ENCODE data around the gene KDM3A.
"Not testable (repeated sequence)": the region's sequence is repeated elsewhere in the genome, so short reads cannot be mapped to it uniquely, and the experiment has no call there.

Gene KDM3A

DNA sequence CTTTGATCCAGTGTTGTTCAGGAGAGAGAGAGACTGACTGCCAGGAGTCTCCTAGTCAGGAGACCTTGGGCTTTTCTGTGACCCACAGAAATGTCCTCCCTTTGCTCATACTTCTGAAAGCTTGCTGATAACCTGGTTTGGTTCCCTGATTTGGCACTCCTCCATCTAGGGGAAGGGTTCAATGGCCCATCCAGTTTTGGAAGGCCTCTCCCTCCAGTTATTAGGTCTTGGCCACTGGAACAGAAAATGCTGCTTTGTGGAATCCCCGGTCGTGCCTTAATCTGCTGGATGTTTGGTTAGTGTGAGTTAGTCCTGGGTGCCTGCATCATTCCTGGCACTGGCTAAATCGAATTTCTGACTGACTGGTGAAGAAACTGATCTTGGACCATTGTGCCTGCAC, 35.7 kb downstream of the KDM3A start:
- no peak for DNase-seq (ENCODE audit: low spot score)

DNA sequence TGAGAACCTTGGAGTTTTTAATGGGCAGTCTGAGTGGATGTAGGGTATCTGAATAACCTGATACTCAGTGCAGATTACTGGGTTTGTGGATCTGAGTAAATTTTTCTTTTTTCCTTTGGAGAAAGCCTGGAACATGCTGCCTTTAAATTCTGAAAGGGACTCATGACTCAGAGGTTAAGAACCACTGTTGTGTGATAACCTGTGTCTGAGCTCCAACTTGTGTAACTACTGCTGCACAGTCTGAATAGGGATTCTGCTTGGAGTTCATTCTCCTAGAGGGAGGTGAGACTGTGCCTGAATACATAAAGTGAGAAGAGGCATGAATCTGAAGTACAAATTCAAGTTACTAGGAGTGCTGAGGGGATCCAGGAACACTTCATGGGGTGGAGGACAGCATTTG, 36.2 kb downstream of the KDM3A start:
- no peak for DNase-seq (ENCODE audit: low spot score)

DNA sequence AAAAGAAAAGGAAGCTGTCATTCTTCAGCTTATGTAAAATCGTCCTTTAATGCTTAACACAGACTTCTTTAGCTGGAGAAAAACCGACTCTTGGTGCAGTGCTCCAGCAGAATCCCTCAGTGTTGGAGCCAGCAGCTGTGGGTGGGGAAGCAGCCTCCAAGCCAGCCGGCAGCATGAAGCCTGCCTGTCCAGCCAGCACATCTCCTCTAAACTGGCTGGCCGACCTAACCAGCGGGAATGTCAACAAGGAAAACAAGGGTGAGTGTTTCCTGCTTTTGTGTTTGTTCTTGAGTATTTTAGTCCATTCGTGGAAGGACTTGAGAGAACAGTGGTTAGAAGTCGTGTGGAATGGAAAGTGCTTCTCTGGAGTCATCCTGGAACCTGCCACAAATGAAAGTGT, 38.9 kb downstream of the KDM3A start:
- no peak for DNase-seq (ENCODE audit: low spot score)

DNA sequence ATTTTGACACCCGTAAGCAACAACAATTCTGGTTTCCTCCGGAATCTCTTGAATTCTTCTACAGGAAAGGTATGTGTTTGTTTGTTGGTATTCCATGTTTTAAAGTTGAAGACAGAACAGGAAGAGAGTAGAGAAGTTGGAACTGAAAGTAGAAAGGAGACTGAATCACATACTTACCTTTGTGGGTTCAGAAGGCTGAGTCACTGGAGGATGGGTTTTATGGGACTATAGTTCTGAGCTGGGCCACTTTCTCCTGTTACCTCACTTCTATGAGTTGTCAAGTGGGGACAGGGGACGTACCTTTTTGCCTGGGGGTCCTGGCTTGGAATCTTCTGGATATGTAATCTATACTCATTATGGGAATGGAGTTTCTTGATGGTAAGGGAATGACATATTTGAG, 40.9 kb downstream of the KDM3A start:
- DNase-seq (ENCODE audit: low spot score), result no peak

DNA sequence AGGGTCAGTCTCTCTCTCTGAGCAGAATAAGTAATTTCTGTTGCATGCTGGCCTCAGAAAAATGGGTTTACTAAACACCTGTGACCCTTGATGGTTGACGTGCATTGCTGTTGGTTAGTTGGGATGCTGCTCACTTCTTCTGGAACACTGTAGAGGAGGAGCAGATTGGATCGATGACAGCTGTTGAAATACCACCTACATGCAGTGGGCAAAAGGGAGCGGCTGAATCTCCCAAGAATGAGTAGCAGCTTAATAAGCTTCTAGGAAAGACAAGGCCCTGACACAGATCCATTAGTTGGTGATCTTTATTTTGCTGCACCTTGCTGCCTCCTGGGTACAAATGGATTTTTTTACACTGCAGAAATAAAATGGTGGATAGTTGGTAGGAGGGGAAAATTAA, 43.2 kb downstream of the KDM3A start:
- no peak for DNase-seq (ENCODE audit: low spot score)

DNA sequence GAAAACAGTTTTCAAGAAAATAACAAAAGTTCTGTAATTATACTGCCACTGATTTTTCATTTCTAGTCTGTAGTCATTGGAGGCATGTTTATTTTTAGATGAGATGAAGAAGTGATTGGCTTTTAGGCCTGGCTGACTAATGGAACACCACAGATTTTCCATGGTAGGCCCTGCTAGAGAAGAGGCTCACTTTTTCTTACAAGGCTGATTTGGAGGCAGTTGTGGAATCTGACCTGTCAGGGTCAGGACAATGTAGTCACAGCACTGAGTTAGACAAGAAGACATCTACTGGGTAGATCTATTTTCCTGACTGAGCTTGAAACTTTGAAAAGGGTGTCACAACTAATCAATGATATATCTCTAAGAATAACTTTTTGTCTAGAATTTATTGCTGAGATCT, 43.9 kb downstream of the KDM3A start:
- DNase-seq (ENCODE audit: low spot score), result no peak

DNA sequence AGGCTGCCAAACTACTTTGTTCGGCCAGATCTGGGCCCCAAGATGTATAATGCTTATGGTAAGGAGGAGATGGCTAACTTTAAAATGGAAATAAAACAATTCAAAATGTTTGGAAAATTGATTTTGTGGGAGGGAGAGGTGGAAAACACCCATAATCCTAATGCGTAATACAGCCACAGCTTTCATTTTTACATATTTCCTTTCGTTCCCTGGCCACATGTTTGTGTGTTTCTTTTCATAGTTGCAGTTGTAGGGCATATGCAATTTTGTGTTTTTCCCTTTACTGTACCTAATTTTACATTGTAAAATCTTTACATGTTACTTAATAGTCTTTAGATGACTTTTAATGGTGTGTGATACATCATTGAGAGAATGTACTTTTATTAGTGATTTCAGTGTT, 44.6 kb downstream of the KDM3A start:
- no peak for DNase-seq (ENCODE audit: low spot score)

DNA sequence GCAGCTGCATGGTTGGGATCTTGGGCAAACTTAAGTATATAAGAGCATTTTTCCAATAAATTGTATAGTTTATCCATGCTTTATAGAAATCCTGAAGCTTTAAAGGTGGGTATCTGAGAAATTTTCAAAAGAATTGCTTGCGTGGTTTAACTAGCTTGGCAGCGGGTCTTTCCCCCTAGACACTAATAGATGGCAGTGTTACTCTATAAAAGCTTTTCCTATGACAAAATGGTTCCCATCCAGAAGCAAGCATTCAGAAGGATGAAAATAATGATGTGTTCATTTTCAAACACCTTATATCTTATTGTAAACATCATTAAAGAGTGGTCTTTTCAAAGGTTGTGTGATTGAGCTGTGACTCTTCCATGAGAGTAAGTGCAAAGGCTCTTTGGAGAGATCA, 45.9 kb downstream of the KDM3A start:
- peak; percentile 46 for DNase-seq (ENCODE audit: low spot score)

DNA sequence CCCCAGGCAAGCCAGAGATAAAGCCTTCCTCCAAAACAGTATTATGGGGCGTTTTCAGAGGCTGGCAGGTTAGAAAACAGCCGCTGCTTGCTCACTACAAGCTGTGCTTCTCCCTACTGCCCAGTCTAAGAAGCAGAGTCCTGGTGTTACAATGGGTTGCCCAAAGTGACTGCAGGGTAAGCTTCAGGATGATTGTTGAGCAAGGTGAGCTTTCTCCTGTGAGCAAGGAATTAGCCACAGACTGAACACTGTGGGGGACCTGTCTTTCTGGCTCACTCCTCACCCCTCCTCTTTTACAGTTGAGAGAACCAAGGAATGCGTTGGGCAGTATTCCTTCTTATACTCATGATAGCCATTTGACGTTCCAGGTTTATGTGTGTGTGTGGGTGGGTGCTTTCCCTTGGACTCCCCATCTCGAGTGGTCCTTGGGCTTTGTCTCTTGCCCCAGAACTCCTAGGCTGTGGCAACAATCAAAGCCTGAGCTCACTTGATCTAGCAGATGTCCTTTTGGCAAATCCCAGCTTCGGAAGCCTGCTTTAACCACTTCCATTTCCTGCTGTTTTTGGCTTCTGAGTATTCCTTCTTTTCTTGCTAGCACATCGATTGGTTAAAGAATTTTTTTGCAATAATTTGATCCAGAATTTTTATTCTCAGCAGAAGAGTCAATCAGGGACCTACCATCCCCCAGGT, 47.5 kb downstream of the KDM3A start:
- DNase-seq (ENCODE audit: low spot score), result peak; percentile 56

DNA sequence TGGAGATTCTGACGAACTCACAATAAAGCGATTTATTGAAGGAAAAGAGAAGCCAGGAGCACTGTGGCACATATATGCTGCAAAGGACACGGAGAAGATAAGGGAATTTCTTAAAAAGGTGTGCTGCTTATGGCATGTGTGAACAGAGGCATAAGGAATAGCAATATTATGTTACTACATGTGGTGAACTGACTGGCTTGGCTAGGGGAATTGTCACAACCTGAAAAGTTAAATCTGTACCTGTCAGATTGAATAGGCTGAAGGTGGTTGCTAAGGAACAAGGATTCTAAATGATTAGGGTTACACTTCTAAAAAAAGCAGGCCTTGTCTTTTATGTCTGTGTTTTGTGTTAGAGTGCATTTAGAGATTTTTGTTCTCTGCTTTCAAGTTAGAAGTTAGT, 48.4 kb downstream of the KDM3A start:
- DNase-seq (ENCODE audit: low spot score), result no peak

DNA sequence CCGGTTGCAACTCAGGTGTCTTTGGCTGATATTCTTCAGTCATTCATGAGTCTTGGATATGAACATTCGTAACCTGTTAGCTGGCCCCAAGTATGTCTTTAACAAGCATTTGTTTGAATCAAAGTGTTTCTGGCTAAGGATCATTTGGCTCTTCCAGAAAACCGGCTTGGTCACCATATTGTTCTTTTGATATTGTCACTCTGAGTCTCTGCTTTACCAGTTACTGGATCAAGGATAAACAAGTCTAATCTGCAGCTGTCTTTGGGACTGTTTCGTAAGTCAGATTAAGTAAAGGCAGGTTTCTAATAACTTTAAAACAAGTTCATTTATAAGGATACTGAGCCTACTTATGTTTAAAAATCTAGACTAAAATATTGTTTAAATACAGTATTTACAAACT, 49.1 kb downstream of the KDM3A start:
- DNase-seq (ENCODE audit: low spot score), result no peak

DNA sequence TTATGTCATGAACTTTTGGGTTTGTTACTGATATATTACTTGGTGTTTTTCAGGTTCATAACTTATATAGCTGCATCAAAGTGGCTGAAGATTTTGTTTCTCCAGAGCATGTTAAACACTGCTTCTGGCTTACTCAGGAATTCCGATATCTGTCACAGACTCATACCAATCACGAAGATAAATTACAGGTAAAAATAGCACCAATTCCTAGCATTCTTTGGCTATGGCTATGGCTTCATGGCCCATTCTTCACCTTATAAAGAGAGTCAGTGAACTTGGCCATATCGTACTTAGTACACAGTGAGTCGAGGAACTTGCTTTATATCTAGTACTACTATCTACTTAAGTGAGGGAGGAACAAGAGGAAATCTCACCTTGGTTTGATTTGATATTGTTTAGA, 49.9 kb downstream of the KDM3A start:
- DNase-seq (ENCODE audit: low spot score), result no peak

DNA sequence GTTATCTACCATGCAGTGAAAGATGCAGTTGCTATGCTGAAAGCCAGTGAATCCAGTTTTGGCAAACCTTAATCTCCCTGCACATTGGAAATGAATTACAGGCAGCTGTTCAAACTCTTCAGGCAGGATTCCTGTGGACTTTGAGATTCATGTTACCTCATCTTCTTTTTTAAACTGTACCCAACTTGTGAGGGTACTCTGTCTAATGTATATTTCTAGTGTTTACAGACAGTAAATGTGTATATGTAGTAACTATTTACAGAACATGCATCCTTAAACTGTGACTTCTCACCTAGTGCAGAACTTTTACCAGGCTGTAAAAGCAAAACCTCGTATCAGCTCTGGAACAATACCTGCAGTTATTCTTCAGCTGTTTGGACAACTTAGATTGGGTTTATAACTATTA, 50.9 kb downstream of the KDM3A start:
- no peak for DNase-seq (ENCODE audit: low spot score)

DNA sequence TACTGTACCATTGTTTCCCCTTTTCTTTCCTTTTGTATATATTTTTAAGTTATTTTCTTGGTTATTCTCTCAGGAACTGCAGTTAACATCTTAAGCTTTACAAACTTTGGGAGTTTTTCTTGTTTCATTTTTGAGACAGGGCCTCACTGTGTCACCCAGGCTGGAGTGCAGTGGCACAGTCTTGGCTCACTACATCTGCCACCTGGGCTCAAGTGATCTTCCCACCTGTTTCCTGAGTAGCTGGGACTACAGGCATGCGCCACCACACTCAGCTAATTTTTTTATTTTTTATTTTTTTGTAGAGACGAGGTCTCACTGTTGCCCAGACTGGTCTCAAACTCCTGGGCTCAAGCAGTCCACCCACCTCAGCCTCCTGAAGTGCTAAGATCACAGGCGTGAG, 55.2 kb downstream of the KDM3A start:
- DNase-seq (ENCODE audit: low spot score), result not testable (repeated sequence)

DNA sequence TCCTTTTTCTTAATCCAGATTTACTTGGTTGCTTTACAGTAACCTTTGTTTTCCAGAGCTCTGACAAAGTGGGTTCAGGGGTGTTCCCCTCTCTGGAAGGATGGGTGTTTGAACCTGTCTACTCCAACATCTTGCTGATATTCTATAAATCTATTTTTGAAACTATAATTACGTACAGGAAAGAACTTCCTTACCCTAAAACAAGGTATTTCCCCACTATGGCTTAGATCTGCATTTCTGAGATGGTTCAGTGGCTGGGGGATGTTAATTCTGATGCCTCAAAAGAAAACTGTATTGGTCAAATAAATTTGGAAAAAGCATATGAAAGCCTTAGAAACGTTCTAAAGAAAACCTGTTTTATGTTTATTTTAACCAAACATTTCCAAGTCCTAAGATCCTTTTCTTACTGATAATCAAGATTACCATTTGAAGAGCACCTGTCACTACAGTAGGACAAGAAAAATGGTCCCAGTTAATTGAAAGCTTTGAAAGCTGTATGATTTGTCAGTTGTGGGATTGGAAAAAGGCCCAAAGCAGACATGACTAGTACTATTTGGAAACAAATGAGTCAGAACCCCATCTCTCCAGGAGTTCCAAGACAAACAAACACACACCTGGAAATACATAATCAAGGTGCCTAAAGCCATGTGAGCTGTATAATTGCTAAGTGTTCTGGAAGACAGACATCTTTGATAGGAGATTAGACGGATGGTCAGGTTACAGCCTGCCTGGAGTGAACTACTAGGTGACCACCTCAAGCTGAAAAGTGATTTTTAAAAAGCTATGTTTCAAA, 57.5 kb downstream of the KDM3A start:
- DNase-seq (ENCODE audit: low spot score), result no peak

DNA sequence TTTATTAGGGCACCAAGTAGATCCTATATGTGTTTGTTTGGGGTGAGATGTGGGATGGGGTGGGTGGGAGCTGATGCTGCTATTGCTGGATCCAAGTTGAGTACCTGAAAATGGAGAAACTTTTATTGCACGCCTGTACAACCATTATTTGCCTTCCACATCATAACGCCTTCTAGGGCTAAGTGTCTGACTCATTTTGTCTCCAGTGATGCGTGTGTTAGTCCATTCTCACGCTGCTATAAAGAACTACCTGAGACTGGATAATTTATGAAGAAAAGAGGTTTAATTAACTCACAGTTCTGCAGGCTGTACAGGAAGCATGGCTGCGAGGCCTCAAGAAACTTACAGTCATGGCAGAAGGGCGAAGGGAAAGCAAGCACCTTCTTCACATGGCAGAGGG, 58.2 kb downstream of the KDM3A start:
- no peak for DNase-seq (ENCODE audit: low spot score)

DNA sequence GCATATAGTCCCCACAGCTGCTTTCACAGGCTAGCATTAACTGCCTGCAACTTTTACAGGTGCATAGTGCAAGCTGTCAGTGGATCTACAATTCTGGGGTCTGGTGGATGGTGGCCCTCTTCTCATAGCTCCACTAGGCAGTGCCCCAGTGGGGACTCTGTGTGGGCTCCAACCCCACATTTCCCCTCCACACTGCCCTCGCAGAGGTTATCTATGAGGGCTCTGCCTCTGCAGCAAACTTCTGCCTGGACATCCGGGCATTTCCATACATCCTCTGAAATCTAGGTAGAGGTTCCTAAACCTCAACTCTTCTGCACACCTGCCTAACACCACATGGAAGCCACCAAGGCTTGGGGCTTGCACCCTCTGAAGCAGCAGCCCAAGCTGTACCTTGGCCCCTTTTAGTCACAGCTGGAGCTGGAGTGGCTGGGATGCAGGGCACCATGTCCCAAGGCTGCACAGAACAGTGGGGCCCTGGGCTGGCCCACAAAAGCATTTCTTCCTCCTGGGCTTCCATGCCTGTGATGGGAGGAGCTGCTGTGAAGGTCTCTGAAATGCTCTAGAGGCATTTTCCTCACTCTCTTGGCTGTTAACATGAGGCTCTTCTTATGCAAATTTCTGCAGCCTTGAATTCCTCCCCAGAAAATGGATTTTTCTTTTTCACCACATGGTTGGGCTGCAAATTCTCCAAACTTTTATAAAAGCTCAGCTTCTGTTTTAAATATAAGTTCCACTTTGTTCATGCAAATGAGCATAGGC, 59.3 kb downstream of the KDM3A start:
- no peak for DNase-seq (ENCODE audit: low spot score)

DNA sequence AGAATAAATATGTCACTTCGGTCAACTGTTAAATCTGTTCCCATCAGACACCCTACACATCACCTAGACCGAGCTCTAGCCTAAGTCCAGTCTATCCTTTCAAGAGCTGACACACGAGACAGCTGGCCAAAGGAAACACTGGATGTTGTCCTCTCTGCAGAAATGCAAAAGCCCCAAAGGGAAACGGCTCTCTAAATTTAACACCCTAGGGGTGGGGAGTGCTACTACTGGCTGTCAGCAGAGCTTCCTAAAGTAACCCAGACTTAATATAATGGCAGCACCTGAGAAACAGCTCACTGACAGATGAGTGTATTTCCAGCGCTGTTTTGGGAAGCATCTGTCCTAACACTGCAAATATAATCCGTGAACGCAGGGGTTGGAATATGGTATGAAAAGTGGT, 66.4 kb downstream of the KDM3A start:
- DNase-seq (ENCODE audit: low spot score), result no peak

DNA sequence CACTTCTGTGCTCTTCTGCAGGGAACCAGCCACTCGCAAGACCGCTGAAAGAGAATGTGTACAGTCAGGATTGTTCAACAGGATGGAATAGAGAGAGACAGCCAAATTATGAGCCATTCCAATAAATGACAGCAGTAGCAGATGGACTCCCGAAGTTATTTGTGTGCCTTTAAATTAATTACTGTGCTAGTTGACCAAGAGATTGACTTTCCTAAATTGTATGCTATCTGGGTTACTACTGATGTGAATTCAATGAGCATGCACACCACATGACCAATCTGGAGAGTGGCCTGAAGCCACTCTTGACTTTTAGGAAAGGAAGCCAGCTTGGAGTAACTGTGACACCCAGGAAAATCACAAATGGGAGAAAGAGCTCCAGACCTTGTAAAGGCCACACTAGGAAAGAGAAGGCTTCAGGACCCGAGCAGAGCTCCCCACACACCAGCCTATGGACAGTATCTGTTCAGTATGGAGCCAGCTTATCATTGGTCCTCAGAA, 69.3 kb downstream of the KDM3A start:
- peak; percentile 65 for DNase-seq (ENCODE audit: low spot score)

DNA sequence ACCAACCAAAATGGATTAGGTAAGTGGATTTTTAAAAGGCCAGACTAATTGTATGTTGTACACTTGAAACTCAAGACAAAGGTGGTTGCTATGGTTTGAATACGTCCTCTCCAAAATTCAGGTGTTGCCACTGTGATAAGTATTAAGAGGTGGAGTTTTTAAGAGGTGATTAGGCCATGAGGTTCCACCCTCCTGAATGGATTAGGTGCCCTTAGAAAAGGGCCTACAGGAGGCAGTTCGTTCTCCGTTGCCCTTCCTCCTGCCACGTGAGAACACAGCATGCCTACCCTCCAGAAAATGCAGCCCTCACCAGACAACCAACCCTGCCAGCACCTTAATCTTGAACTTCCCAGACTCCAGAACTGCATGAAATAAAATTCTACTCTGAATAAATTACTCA, 70.9 kb downstream of the KDM3A start:
- no peak for DNase-seq (ENCODE audit: low spot score)

DNA sequence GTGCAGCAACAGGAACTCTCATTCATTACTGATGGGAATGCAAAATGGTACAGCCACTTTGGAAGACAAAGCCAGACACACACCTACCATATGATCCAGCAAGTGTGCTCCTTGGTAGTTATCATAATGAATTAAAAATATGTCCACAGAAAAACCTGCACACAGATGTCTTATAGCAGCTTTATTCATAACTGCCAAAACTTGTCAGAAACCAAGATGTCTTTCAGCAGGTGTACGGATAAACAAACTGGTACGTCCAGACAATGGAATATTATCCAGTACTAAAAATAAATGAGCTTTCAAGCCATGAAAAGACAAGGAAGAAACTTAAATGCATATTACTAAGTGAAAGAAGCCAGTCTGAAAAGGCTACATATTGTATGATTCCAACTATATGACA, 71.7 kb downstream of the KDM3A start:
- DNase-seq (ENCODE audit: low spot score), result no peak

DNA sequence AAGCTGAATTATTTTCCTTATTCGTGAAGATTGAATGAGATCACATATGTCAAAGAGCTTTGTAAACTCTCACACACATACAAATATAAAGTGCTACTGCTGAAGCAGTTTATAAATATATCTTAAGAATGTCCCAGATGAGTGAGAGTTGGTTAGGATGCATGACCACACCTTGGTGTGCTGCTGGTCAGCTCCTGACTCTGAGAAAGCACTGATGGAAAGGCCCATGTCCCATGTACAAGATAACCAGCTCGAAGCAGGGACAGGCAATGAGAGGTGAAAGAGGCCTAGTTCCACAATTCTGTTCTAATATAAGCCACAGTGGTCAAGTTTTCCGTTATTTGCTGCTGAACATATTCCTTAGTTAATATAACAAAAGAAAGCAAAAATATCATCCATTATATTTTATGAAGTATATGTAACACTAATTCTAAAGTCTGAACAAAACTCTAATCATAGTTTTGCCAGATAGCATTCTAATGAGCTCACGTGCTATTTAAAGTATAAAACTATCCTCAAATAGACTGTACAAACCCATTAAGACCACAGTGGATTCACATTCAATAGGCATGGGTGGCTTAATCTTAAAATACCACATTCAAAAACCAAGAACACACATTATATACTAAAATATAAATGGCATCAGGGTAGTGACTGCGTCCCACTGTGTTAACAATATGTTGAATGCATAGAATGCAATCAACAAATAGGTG, 72.9 kb downstream of the KDM3A start:
- no peak for DNase-seq (ENCODE audit: low spot score)

Data from cerebellar cortex (tissue), 1 donor.